AG09309 (cell line): ENCODE data around the gene PTCD2.
"Not testable (repeated sequence)": the region's sequence is repeated elsewhere in the genome, so short reads cannot be mapped to it uniquely, and the experiment has no call there.

ENCODE experiments used
- DNase-seq: peaks from one replicate; pipeline ENCODE4 v3.0.0-alpha.2; 2010; ENCODE audit warnings: low read depth
- H3K4me3 ChIP-seq: 2 replicates; pipeline ENCODE4 v1.5.1; 2011; ENCODE audit warnings: mild to moderate bottlenecking, low read depth, low read length, moderate library complexity; ENCODE audit not compliant: control insufficient read depth
- TF ChIP-seq, protein P1 (sequence below): IDR thresholded peaks from 2 replicates; pipeline ENCODE4 v1.5.1; 2011; ENCODE audit warnings: mild to moderate bottlenecking, low read depth, low read length, inconsistent platforms; ENCODE audit not compliant: insufficient read depth, control insufficient read depth; ENCODE audit errors: missing control alignments

PTCD2 gene

DNA sequence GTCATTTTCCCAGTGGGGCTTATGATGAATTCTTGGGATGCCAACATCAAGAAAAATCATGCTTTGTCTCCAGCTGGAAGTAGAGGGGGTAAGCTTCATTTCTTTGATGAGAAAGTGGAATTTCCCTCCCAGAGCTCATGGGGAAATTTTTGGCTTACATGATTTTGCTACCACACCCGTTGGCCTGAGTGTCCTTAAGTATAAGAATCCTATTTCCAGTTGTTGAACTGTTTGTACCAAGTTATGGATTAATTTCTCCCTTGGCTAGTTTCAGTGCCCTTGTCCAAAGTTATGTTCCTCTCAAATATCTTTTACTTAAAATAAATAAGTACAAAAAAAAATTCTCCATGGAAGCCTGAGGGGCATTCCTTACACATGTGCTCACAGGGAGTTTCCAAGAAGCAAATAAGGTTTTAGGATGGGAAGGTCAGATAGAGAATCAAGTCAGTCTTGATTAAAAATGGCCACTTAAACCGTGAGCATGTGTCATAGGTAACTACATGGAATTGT lies 82.3 kb downstream of the PTCD2 start:
- TF ChIP-seq, protein P1, sequence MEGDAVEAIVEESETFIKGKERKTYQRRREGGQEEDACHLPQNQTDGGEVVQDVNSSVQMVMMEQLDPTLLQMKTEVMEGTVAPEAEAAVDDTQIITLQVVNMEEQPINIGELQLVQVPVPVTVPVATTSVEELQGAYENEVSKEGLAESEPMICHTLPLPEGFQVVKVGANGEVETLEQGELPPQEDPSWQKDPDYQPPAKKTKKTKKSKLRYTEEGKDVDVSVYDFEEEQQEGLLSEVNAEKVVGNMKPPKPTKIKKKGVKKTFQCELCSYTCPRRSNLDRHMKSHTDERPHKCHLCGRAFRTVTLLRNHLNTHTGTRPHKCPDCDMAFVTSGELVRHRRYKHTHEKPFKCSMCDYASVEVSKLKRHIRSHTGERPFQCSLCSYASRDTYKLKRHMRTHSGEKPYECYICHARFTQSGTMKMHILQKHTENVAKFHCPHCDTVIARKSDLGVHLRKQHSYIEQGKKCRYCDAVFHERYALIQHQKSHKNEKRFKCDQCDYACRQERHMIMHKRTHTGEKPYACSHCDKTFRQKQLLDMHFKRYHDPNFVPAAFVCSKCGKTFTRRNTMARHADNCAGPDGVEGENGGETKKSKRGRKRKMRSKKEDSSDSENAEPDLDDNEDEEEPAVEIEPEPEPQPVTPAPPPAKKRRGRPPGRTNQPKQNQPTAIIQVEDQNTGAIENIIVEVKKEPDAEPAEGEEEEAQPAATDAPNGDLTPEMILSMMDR, result no peak
- H3K4me3 ChIP-seq, result no peak overlapping the region
- no peak for DNase-seq

DNA sequence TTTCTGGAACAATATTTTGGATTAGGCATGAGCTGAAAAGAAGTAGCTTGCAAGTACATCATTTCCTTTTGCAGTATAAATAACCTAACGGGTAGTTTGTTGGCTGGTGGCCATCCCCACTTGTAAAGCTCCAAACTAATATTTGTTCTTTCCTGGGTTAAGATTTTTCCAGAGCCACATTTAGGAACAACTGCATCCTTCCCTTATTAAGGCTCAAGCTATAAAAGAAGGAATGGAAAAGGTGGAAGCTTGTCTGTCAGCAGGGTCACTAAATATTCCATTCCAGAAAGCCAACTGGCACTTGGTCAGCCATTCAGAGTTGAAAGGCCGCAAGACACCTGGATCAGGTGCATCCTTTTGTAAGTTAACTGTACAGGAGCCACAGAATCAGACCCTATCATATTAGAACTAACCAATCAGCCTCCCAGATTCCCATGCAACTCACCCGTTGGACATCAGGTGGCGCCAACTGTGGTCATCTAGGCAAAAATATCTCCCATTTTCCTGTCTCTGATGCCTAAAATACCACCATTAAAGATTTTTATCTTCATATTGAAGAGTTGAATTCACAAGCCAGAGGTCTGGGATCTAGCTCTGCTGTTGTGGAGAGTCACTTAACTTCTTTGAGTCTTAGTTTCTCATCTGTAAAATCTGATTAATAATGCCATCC lies 82.9 kb downstream of the PTCD2 start:
- no peak for DNase-seq
- TF ChIP-seq, protein P1, result peak; percentile 53

GRCh38 chr5:72404771-72405170 lies 84.6 kb downstream of the PTCD2 start:
- not testable (repeated sequence) for H3K4me3 ChIP-seq, DNase-seq

More for the DNA sequence above, 82.9 kb downstream of the PTCD2 start:
- H3K4me3 ChIP-seq, result no peak overlapping the region

GRCh38 chr5:72407078-72407477 lies 86.9 kb downstream of the PTCD2 start:
- no peak overlapping the region for H3K4me3 ChIP-seq
- no peak for DNase-seq
- TF ChIP-seq, protein P1, result no peak

DNA sequence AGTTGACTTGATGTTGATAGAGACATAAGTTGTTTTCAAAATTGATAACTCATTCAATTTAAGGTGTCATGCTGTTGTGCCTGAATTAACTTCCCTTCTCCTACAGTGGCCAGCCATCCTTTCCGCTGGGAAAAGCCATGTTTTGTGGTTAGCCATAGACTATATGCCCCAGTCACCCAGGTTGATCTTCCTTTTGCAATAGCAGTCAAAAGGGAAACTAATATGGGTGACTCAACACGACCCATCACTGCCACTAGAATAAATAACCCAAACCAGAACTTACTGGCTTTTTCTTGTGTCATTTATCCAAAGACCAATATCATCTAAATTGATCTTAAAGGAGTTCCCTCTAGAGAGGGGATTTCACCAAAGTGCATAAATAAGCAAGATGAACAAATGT lies 87.4 kb downstream of the PTCD2 start:
- TF ChIP-seq, protein P1, result no peak
- no peak for DNase-seq
- no peak overlapping the region for H3K4me3 ChIP-seq

DNA sequence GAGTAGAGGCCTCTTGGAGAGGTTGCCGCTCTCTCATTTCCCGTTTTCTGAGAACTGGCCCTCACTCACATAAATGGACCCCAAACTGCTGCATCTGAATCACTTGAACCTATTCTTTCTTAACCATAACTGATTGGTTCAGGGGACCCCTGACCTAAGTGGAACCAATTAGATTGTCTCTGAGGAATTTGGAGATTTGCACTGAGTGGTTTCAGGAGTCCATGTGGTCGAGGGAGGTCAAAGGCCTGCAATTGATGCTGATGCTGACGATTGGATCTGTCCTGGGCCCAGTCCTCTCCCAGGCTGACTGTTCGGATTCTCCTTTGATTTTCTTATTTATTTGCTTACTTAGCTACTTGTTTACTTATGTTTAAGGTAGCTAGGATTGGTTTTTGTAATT lies 88.0 kb downstream of the PTCD2 start:
- TF ChIP-seq, protein P1, result no peak
- no peak overlapping the region for H3K4me3 ChIP-seq
- DNase-seq, result no peak

- no peak for DNase-seq
- no peak overlapping the region for H3K4me3 ChIP-seq
- TF ChIP-seq, protein P1, result no peak
Observed at GRCh38 chr5:72408603-72409002, 88.4 kb downstream of the PTCD2 start.
